AG09309 (cell line): ENCODE data around the gene PRM1.

ENCODE experiments used
- DNase-seq: peaks from one replicate; pipeline ENCODE4 v3.0.0-alpha.2; 2010; ENCODE audit warnings: low read depth
- H3K4me3 ChIP-seq: 2 replicates; pipeline ENCODE4 v1.5.1; 2011; ENCODE audit warnings: mild to moderate bottlenecking, low read depth, low read length, moderate library complexity; ENCODE audit not compliant: control insufficient read depth
- TF ChIP-seq, protein P1 (sequence below): IDR thresholded peaks from 2 replicates; pipeline ENCODE4 v1.5.1; 2011; ENCODE audit warnings: mild to moderate bottlenecking, low read depth, low read length, inconsistent platforms; ENCODE audit not compliant: insufficient read depth, control insufficient read depth; ENCODE audit errors: missing control alignments

Gene PRM1

DNA sequence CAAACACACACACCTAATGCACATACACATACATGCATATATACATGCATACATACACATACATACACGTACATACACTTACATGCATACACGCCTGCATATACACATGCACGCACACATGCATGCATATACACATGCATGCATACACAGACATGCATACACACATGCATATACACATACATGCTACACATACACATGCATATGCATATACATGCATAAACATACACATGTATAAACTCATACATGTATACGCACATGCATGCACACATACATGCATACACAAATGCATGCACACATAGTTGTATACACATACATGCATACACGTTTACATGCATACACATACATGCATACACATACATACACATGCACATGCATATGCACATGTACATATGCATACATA, 40.5 kb upstream of the PRM1 start:
- no peak for DNase-seq
- TF ChIP-seq, protein P1, sequence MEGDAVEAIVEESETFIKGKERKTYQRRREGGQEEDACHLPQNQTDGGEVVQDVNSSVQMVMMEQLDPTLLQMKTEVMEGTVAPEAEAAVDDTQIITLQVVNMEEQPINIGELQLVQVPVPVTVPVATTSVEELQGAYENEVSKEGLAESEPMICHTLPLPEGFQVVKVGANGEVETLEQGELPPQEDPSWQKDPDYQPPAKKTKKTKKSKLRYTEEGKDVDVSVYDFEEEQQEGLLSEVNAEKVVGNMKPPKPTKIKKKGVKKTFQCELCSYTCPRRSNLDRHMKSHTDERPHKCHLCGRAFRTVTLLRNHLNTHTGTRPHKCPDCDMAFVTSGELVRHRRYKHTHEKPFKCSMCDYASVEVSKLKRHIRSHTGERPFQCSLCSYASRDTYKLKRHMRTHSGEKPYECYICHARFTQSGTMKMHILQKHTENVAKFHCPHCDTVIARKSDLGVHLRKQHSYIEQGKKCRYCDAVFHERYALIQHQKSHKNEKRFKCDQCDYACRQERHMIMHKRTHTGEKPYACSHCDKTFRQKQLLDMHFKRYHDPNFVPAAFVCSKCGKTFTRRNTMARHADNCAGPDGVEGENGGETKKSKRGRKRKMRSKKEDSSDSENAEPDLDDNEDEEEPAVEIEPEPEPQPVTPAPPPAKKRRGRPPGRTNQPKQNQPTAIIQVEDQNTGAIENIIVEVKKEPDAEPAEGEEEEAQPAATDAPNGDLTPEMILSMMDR, result no peak

DNA sequence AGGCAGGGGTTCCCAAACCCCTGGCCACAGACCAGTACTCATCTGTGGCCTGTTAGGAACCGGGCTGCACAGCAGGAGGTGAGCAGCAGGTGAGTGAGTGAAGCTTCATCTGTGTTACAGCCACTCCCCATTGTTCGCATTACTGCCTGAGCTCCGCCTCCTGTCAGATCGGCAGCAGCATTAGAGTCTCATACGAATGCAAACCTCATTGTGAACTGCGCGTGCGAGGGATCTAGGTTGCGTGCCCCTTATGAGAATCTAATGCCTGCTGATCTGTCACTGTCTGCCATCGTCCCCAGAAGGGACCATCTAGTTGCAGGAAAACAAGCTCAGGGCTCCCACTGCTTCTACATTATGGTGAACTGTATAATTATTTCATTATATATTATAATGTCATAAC, 39.0 kb upstream of the PRM1 start:
- no peak for DNase-seq
- TF ChIP-seq, protein P1, result no peak
- H3K4me3 ChIP-seq, result no peak overlapping the region

More for the DNA sequence above, 40.5 kb upstream of the PRM1 start:
- no peak overlapping the region for H3K4me3 ChIP-seq

DNA sequence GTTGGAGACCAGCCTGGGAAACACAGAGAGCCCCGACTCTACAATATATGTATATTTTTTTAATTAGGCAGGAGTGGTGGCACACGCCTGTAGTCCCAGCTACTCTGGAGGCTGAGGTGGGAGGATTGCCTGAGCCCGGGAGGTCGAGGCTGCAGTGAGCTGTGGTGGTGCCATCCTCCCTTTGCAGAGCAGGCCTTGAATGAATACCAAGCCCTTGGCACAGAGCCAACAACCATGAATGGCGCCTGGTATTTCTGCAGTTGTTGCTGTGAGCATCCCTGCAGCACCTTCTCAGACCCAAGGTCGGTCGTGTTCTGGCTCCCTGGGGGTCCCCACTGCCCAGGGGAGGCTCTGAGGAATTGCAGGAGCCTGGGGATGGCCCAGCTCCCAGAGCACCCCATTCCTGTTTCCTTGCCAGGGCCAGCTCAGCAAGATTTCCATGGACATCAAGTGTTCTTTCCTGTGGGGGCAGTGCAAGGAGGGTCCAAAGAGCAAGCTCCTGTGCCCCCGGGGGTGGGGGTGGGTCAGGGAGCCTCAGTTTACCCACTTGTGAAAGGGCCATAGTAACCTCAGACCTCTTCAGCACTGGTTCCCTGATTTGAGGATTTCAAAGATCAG, 38.5 kb upstream of the PRM1 start:
- no peak for DNase-seq
- TF ChIP-seq, protein P1, result no peak
- no peak overlapping the region for H3K4me3 ChIP-seq

DNA sequence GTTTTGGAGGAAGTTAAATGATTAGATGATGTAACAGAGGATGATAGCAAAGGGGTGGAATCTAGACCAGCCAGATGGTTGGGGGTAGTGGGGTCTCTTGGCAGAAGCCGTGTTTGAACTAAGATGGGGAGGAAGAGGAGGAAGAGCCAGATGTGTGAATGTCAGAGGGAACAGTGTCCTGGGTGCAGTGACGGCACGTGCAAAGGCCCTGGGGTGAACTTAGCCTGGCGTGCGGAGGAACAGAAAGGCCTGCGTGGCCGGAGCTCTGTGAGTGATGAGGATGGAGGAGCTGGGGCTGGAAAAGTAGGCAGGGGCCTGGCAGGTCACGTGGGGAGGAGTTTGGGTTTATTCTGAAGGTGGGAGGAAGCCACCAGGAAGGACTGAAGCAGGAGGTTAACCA, 37.7 kb upstream of the PRM1 start:
- H3K4me3 ChIP-seq, result no peak overlapping the region
- DNase-seq, result no peak
- TF ChIP-seq, protein P1, result no peak

DNA sequence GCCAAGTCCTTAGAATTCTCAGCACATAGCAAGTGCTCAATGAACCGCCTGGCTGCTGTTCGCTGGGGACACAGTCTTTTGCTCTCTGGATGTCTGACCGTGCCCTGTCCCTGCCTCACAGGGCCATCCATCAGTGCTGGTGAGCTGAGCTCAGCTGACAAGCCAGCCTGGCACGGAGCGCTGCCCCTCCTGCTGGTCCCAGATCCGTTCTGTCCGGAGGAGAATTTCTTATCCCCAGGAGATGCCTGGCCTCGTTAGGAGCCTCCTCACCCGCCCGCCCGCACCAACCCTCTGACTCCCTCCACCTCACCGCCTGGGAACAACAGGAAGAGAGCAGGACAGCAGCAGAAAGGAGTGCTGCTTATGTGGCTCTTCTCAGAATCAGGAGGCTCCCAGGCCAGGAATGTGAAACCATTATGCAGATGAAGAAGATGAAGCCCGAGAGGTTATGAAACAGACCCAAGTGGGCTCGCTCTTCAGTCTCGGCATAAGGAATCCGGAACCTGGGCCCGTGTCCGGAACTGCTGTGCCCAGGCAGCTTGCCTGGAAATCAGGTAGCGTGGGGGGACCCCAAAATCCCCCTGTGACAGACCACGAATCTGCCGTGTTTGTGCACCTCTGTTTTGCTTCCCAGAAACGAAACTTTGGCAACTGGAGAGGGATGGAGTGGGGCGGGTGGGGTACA, 35.3 kb upstream of the PRM1 start:
- TF ChIP-seq, protein P1, result no peak
- no peak for DNase-seq
- H3K4me3 ChIP-seq, result no peak overlapping the region

DNA sequence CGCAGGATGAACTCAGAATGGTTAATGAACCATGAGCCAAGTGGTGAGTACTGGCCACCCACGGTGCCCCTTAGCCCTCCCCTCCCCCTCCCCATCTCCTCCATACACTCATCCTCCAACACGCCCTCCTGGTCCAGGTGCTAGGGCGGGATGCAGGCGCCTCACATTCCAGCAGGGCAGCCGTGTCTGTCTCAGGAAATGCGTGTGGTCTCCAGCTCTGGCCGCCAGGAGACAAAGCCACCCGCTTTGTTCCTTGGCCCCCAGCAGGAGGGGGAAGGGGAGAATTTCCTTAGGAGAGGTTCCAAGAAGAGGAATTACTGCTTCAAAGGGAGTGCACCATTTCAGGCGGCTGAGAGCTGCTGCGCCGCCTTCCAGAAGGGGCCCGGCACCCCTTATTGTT, 34.4 kb upstream of the PRM1 start:
- no peak for DNase-seq
- no peak overlapping the region for H3K4me3 ChIP-seq
- TF ChIP-seq, protein P1, result no peak
